Common myeloid progenitor, CD34-positive (primary cell): ENCODE data around the gene MRFAP1L1.
"Not testable (repeated sequence)": the region's sequence is repeated elsewhere in the genome, so short reads cannot be mapped to it uniquely, and the experiment has no call there.

Experiments
- CTCF ChIA-PET: fragments of 350-600 bp; sonication (Branson Sonifier 250); formaldehyde crosslinking; loops from one replicate; lab custom pipeline; 2021; ENCODE audit warnings: antibody characterized with exemption; lab: Charles Lee
- POLR2A ChIA-PET: fragments of 350-600 bp; sonication (Branson Sonifier 250); formaldehyde crosslinking; loops from one replicate; lab custom pipeline; 2021; ENCODE audit warnings: antibody characterized with exemption; lab: Charles Lee
- DNase-seq, 3 donors: peaks; one replicate each; pipeline versions ENCODE4 v3.0.0 to v3.0.0-alpha.2; 2013
- H3K27ac ChIP-seq, 2 experiments: 1 replicate in 1 of 2; 2 replicates in 1 of 2; pipeline ENCODE4 v1.7.0; 2013; ENCODE audit warnings: inconsistent platforms in 2 of 2, low read length in 2 of 2, mild to moderate bottlenecking in 2 of 2, low read depth in 1 of 2, moderate library complexity in 1 of 2; ENCODE audit not compliant: severe bottlenecking in 2 of 2, insufficient read depth in 1 of 2, poor library complexity in 1 of 2
- H3K27me3 ChIP-seq, 5 experiments: replicated peaks in 2 of 5; 1 replicate in 3 of 5; 2 replicates in 2 of 5; pipeline versions ENCODE4 v1.6.1 to v1.7.0; 2013; ENCODE audit warnings: low read length in 4 of 5, mild to moderate bottlenecking in 2 of 5, moderate library complexity in 2 of 5, inconsistent platforms in 1 of 5; ENCODE audit not compliant: insufficient read depth in 5 of 5, control insufficient read depth in 4 of 5
- H3K36me3 ChIP-seq, 4 experiments: 1 replicate in 2 of 4; 2 replicates in 2 of 4; pipeline versions ENCODE4 v1.6.1 to v1.7.0; 2013; ENCODE audit warnings: low read length in 3 of 4, control low read depth in 1 of 4, mild to moderate bottlenecking in 1 of 4; ENCODE audit not compliant: control insufficient read depth in 4 of 4, insufficient read depth in 4 of 4
- H3K4me1 ChIP-seq, 4 experiments: 1 replicate in 3 of 4; 2 replicates in 1 of 4; pipeline versions ENCODE4 v1.6.1 to v1.7.1; 2013; ENCODE audit warnings: low read length in 3 of 4, mild to moderate bottlenecking in 3 of 4, control low read depth in 1 of 4, inconsistent platforms in 1 of 4, moderate library complexity in 1 of 4; ENCODE audit not compliant: control insufficient read depth in 4 of 4, insufficient read depth in 4 of 4; ENCODE audit errors: control extremely low read depth in 1 of 4
- H3K4me3 ChIP-seq, 7 experiments: 1 replicate in 4 of 7; 2 replicates in 3 of 7; pipeline versions ENCODE4 v1.5.1 to v1.7.0; 2013; ENCODE audit warnings: mild to moderate bottlenecking in 7 of 7, low read length in 6 of 7, moderate library complexity in 6 of 7, inconsistent platforms in 2 of 7, low read depth in 2 of 7, control low read depth in 1 of 7; ENCODE audit not compliant: insufficient read depth in 4 of 7, control insufficient read depth in 1 of 7; ENCODE audit errors: extremely low read depth in 1 of 7
- H3K9me3 ChIP-seq, 5 experiments: 1 replicate in 4 of 5; 2 replicates in 1 of 5; pipeline versions ENCODE4 v1.6.1 to v1.7.1; 2013; ENCODE audit warnings: low read length in 4 of 5, mild to moderate bottlenecking in 2 of 5, inconsistent platforms in 1 of 5, low read depth in 1 of 5, moderate library complexity in 1 of 5; ENCODE audit not compliant: control insufficient read depth in 4 of 5, insufficient read depth in 2 of 5; ENCODE audit errors: control extremely low read depth in 1 of 5
- WGBS: methylation state at CpG from one replicate; pipeline ENCODE4 v1.1.5; 2013; ENCODE audit not compliant: insufficient coverage; 5-methylcytosine and 5-hydroxymethylcytosine counted together

Gene MRFAP1L1

DNA sequence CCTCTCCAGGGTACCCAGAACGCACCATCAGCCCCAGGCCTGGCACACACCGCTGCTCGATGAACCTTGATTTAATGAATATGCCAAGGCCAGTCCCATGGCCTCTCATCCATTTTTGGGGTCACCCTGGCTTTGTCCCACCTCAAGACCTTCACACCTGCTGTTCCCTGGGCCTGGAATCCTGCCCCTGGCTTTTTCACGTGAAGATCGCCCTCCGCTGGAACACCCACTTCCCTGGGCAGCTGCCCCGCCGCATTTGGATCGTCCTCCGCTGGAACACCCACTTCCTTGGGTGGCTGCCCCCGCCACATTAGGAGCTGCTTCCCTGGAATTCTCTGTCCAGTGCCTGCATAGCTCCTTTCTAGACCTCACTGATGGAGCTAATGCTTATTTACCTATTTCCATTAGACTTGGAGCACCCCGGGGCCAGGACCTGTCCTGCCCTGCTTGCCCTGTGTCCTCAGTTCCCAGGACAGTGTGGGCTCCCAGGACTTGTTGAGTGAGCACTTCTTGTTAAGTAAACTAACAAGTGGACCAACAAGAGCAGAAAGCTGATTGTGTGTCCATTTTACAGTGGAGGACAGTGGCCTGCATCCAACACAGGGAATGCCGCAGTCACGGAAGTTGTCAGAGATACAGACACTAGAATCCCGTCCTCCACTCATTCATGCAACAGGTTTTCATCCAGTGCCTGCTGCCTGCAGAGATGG, 18.8 kb upstream of the MRFAP1L1 start:
- no peak for DNase-seq
- 97% methylated on average over 14 of the region's 15 CpGs for WGBS
- Histone ChIP-seq H3K9me3 (no peaks in the 10 kb centered on the region), H3K4me3 (no peak overlapping the region), H3K4me1 (peaks cover 0 to 2% (median 0%) of the 10 kb centered on the region in 4 experiments), H3K27me3 (peaks cover 0 to 4% (median 0%) of the 10 kb centered on the region in 5 experiments), H3K27ac (no peak overlapping the region), H3K36me3 (no peaks in the 10 kb centered on the region)
- ChIA-PET CTCF (interaction anchor here (1.3 to 2.8 kb wide), 2 partner anchors 8 to 145 kb away, joined by 5 to 10 read pairs; no protein-coding TSS in a partner anchor), POLR2A (no interaction called here)

DNA sequence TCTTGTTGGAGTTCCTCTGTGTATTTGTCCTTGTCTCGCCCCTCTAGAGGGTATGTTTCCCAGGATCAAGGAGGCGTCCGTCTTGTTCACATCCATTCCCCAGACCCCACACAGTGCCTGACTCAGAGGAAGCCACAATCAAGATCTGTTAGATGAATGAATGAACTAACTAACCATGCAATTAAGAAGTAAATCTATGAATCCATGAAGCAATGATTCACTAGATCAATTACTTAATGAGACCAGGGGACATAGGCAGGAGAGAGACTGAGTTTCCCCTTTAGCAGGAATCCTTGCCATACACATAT, 18.2 kb upstream of the MRFAP1L1 start:
- H3K27me3 ChIP-seq = peaks cover 0 to 2% (median 0%) of the 10 kb centered on the region in 5 experiments
- CTCF ChIA-PET = interaction anchor here (2.8 kb wide), 1 partner anchor 146 kb away, joined by 10 read pairs; no protein-coding TSS in a partner anchor
- POLR2A ChIA-PET = no interaction called here
- no peak overlapping the region for H3K4me3 ChIP-seq
- no peaks in the 10 kb centered on the region for H3K4me1 ChIP-seq
- DNase-seq = no peak
- H3K36me3 ChIP-seq = no peaks in the 10 kb centered on the region
- 80% methylated on average over 1 of the region's 3 CpGs for WGBS
- no peaks in the 10 kb centered on the region for H3K9me3 ChIP-seq
- H3K27ac ChIP-seq = no peak overlapping the region

DNA sequence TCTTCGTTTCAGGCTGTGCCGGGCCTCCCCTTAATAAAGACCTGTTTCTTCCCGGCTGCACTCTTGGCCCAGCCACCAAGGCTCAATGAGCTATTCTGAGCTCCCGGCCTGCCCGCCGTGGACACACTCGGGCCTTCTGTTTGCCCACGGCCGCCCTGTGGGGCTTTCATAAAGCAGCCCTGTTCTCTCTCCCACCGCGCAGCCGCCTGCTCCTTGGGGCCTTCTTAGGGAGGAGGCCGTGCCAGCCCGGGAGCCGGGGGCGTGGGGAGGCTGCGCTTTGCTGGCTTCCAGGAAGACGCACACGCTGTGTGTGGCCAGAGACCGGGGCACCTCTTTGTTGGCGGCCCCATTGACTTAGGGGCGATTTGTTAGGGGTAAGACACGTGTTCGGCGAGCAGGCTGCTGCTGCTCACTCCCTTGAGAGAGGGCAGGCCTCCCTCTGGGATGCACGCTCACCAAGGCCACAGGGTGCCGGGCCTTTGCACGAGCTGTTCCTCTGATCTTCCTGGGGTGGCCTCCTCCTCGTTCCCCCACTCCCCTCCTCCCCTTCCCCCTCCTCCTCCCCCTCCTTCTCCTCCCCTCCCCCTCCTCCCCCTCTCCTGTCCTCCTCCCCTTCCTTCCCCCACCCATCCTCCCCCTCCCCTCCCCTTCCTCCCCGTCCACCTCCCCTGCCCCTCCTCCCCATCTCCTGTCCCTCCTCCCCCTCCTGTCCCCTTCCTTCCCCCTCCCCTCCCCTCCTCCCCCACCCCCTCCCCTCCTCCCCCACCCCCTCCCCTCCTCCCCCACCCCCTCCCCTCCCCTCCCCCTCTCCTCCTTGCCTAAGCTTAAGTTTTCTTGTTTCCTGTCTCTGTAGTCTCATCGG, 17.6 kb upstream of the MRFAP1L1 start:
- Histone ChIP-seq H3K4me3 (no peak overlapping the region), H3K27me3 (peaks cover 0 to 2% (median 0%) of the 10 kb centered on the region in 5 experiments), H3K36me3 (no peaks in the 10 kb centered on the region), H3K4me1 (no peaks in the 10 kb centered on the region), H3K9me3 (no peaks in the 10 kb centered on the region), H3K27ac (no peak overlapping the region)
- no peak for DNase-seq
- POLR2A ChIA-PET = no interaction called here
- CTCF ChIA-PET = interaction anchor here (0.8 to 1.3 kb wide), 2 partner anchors 10 to 342 kb away, joined by 3 to 4 read pairs; no protein-coding TSS in a partner anchor
- WGBS = 76% methylated on average over 23 of the region's 31 CpGs

DNA sequence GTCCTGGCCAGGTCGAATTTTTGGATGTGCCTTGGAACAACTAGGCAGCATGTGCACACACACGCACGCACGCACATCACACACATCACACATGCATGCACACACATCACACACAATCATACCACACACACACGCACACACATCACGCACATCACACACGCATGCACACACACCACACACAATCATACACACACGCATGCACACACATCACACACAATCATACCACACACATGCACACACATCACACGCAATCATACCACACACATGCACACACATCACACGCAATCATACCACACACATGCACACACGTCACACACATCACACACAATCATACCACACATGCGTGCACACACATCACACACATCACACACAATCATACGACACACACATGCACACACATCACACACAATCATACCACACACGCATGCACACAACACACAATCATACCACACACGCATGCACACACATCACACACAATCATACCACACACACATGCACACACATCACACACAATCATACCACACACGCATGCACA, 15.8 kb upstream of the MRFAP1L1 start:
- DNase-seq, POLR2A ChIA-PET, H3K9me3 ChIP-seq, H3K27ac ChIP-seq, H3K27me3 ChIP-seq, H3K36me3 ChIP-seq, H3K4me3 ChIP-seq, H3K4me1 ChIP-seq: not testable (repeated sequence)
- 93% methylated on average over 11 of the region's 16 CpGs for WGBS
- CTCF ChIA-PET = interaction anchor here (1.0 kb wide), 1 partner anchor 161 kb away, joined by 3 read pairs; no protein-coding TSS in a partner anchor

DNA sequence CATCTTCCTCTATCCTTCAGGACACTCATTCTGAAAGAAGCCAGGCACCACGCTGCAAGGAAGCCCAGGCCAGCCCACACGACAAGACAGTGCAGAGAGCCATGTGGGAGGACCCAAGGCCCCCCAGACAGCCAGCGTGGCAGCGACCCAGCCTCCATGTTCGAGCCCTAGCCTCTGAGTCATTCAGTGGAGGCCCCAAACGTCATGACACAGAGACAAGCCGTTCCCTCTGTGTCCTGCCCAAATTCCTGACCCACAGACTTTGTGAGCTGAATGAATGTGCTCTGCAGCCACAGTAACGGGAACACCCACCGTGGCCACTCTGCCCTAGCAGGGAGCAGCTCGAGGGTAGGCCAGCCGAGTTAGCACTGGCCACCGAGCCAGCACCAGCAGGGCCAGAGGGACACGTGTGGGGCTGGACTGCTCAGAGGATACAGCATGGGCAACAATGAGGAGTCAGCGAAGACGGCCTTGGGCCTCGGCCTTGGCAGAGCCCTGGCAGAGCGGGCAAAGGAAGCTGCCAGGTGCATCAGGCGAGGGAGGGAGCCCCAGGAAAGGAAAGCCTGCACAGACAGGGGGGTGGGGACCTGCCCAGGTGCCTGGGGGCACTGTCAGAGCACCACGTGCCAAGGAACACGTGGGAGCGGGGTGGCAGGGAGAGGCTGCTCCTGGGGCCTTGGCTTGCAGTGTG, 14.9 kb upstream of the MRFAP1L1 start:
- no peak overlapping the region for H3K4me3 ChIP-seq
- no peaks in the 10 kb centered on the region for H3K9me3 ChIP-seq
- ChIA-PET CTCF (interaction anchor here (1.0 to 1.6 kb wide), 2 partner anchors 54 to 161 kb away, joined by 3 read pairs; no protein-coding TSS in a partner anchor), POLR2A (no interaction called here)
- DNase-seq = no peak
- no peaks in the 10 kb centered on the region for H3K36me3 ChIP-seq
- 94% methylated on average over 21 of the region's 21 CpGs for WGBS
- H3K27me3 ChIP-seq = peaks cover 0 to under 1% (median 0%) of the 10 kb centered on the region in 5 experiments
- H3K27ac ChIP-seq = no peak overlapping the region
- peaks cover 0 to 6% (median 2%) of the 10 kb centered on the region in 4 experiments for H3K4me1 ChIP-seq

DNA sequence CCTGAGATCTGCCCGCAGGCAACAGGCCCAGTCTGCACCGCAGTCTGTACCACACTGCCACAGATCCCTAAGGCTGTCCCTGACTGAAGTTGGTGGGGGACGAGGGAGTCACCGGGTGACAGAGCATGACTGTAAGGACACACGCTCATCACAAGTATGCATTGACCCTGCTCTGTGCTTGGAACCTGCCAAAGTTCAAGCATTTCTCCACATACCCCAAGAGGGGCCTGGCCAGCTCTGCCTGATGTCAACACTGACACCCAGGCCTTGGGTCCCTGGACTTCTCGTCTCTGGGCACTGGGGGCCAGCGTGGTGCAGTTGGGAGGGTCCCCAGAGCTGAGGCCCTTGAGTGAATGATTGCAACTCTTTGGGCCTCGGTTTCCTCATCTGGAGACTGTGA, 14.2 kb upstream of the MRFAP1L1 start:
- no peaks in the 10 kb centered on the region for H3K36me3 ChIP-seq
- ChIA-PET POLR2A (no interaction called here), CTCF (interaction anchor here (1.6 to 1.8 kb wide), 2 partner anchors 55 to 150 kb away, joined by 3 to 8 read pairs; no protein-coding TSS in a partner anchor)
- peaks cover 0 to 6% (median 2%) of the 10 kb centered on the region in 4 experiments for H3K4me1 ChIP-seq
- H3K27me3 ChIP-seq = no peaks in the 10 kb centered on the region
- DNase-seq = no peak
- H3K27ac ChIP-seq = no peak overlapping the region
- 99% methylated on average over 7 of the region's 8 CpGs for WGBS
- no peaks in the 10 kb centered on the region for H3K9me3 ChIP-seq
- H3K4me3 ChIP-seq = no peak overlapping the region
